ENCODE data around the gene IDH3B.

Gene IDH3B

DNA sequence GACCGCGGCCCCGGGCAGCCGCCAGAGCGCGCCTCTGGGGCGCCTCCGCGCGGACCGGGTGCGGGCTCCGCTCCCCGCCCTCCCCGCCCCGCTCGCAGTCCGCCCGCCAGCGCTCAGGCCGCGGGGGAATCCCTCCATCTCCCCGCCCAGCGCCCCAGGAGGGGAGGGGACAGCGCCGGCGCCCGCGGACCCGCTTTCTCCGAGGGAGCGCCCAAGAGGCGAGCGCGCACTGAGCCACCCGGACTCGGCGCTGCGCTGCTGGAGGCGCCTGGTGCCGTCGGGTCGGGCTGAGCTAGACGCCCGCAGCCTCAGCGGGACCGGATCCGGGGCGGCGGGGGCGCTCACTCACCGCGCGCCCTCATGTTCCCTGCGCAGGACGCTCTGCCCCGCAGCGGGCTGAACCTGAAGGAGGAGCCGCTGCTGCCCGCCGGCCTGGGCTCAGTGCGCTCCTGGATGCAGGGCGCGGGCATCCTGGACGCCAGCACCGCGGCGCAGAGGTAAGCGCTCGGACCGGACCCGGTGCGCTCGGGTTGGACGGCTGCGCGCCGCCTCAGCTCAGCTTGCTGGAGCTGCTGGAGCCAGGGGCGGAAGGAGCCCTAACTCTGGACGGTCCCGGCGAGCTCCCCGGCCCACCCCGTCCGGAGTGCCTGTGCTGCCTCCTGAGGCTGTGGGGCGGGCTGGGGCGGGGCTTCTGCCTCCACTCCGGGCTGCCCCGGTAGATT lies 29.4 kb upstream of the IDH3B start:
- no peaks in the 10 kb centered on the region for H4K20me1 ChIP-seq (ENCODE audit: insufficient read depth, low read length)
- H2AFZ ChIP-seq (ENCODE audit: low read length): no peak overlapping the region
- H3F3A ChIP-seq (ENCODE audit: insufficient read depth, low read length): peaks cover 7% of the 10 kb centered on the region; the same call in 1 of the 2 replicates
- no peaks in the 10 kb centered on the region for H3K4me1 ChIP-seq (ENCODE audit: low read length)
- peaks cover 10% of the 10 kb centered on the region for H3K27me3 ChIP-seq (replicated peaks; ENCODE audit: insufficient read depth, low read length)
- no peak for TF ChIP-seq EZH2 (optimal IDR thresholded peaks at IDR 0.05; ENCODE audit: low read depth, low read length)
- TF ChIP-seq, protein P1, sequence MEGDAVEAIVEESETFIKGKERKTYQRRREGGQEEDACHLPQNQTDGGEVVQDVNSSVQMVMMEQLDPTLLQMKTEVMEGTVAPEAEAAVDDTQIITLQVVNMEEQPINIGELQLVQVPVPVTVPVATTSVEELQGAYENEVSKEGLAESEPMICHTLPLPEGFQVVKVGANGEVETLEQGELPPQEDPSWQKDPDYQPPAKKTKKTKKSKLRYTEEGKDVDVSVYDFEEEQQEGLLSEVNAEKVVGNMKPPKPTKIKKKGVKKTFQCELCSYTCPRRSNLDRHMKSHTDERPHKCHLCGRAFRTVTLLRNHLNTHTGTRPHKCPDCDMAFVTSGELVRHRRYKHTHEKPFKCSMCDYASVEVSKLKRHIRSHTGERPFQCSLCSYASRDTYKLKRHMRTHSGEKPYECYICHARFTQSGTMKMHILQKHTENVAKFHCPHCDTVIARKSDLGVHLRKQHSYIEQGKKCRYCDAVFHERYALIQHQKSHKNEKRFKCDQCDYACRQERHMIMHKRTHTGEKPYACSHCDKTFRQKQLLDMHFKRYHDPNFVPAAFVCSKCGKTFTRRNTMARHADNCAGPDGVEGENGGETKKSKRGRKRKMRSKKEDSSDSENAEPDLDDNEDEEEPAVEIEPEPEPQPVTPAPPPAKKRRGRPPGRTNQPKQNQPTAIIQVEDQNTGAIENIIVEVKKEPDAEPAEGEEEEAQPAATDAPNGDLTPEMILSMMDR (IDR thresholded peaks at IDR 0.05; ENCODE audit: low read length): no peak
- no peak overlapping the region for H3K9ac ChIP-seq (ENCODE audit: low read length)
- H3K4me2 ChIP-seq (ENCODE audit: low read depth, low read length): peak overlapping the region; percentile 41
- H3K4me3 ChIP-seq (ENCODE audit: low read length): peak overlapping the region; percentile 29; the same call in 1 of the 2 replicates
- no peak overlapping the region for H3K27ac ChIP-seq (ENCODE audit: low read length)
- DNase-seq: peak; percentile 30
- H3K9me2 ChIP-seq (replicated peaks; ENCODE audit: insufficient read depth, low read length): no peaks in the 10 kb centered on the region
- H3K79me2 ChIP-seq (ENCODE audit: low read length): no peaks in the 10 kb centered on the region
- no peaks in the 10 kb centered on the region for H3K36me3 ChIP-seq (replicated peaks; ENCODE audit: insufficient read depth, low read length)
- H3K9me3 ChIP-seq (replicated peaks; ENCODE audit: insufficient read depth, low read length): no peaks in the 10 kb centered on the region

DNA sequence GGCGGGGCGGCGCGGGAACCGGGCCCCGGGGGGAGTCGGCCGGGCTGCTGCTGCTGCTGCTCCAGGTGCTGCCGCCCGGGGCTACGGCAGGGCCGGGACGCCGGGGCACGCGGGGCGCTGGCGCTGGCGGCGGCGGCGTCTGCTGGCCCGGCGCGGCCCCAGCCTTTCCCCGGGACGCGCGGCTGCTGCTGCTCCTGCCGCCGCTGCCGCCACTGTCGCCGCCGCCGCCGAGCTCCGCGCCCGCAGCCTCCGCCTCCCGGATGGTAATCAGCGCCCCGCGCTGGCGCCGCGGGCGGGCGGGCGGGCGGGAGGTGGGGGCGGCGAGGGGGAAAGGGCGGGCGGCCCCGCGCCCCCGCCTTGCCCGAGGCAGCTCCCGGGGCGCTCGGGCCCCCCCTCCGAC lies 28.9 kb upstream of the IDH3B start:
- Histone ChIP-seq H3K79me2 (ENCODE audit: low read length) (no peaks in the 10 kb centered on the region), H3K4me2 (ENCODE audit: low read depth, low read length) (no peak overlapping the region), H3K36me3 (replicated peaks; ENCODE audit: insufficient read depth, low read length) (no peaks in the 10 kb centered on the region), H3K4me3 (ENCODE audit: low read length) (no peak overlapping the region), H3K27me3 (replicated peaks; ENCODE audit: insufficient read depth, low read length) (peaks cover 10% of the 10 kb centered on the region), H4K20me1 (ENCODE audit: insufficient read depth, low read length) (no peaks in the 10 kb centered on the region), H2AFZ (ENCODE audit: low read length) (no peak overlapping the region), H3K9ac (ENCODE audit: low read length) (no peak overlapping the region), H3K9me3 (replicated peaks; ENCODE audit: insufficient read depth, low read length) (no peaks in the 10 kb centered on the region), H3F3A (ENCODE audit: insufficient read depth, low read length) (peaks cover 7% of the 10 kb centered on the region; the same call in 1 of the 2 replicates), H3K9me2 (replicated peaks; ENCODE audit: insufficient read depth, low read length) (no peaks in the 10 kb centered on the region), H3K4me1 (ENCODE audit: low read length) (no peaks in the 10 kb centered on the region), H3K27ac (ENCODE audit: low read length) (no peak overlapping the region)
- TF ChIP-seq EZH2 (optimal IDR thresholded peaks at IDR 0.05; ENCODE audit: low read depth, low read length): no peak
- TF ChIP-seq, protein P1 (IDR thresholded peaks at IDR 0.05; ENCODE audit: low read length): no peak
- TF ChIP-seq EZH2phosphoT487 (IDR thresholded peaks at IDR 0.05; ENCODE audit: low read length): no peak
- DNase-seq: no peak

DNA sequence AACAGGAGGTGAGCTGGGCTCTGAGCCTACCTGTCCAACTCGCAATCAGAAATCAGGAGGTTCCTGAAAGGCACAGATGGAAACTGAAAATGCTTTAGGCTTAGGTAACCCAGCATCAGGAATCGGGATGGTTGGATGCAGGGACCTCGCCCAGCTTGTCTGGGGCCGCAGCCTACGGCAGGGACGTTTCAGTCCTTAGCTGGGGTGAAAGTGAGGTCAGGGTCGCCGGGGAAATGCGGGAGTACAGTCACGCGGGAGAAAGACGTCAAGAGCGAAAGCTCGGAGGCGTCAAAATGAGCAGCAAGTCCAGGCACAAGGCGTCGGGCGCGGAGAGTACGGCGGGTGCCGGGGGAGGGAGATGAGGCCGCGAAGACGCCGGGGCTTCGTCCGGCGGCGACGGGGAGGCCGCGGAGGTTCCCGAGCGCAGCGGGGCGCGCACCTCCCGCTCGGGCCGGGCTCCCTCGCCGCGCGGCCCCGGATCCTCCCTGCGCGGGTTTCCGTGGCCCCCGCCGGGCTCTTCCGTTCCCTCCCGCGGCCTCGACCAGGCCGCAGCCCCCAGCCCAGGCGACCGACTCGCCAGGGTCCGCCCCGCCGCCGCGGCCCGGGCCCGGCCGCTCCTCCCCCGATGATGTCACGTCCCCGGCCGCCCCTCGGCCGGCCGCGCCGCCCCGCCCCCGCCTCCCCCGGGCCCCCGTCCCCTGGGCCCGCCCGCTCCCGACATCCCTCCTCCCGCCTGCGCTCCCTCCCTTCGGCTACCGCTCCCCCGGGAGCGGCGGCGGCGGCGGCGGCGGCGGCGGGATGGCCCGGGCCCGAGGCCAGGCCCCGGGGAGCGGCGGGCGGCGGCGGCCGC lies 28.2 kb upstream of the IDH3B start, which contains the start of gene EBF4:
Gene EBF4 (plus strand): TSS at position 745 of the 850 bp plus-strand sequence. CDS start 866 bp downstream, outside the sequence.
- Histone ChIP-seq H3K4me2 (ENCODE audit: low read depth, low read length) (peak within 1 kb of the TSS; percentile 41), H4K20me1 (ENCODE audit: insufficient read depth, low read length) (no peaks in the 10 kb centered on the region), H3K9ac (ENCODE audit: low read length) (no peak within 1 kb of the TSS), H3K9me3 (replicated peaks; ENCODE audit: insufficient read depth, low read length) (no peaks in the 10 kb centered on the region), H3K9me2 (replicated peaks; ENCODE audit: insufficient read depth, low read length) (no peaks in the 10 kb centered on the region), H3K36me3 (replicated peaks; ENCODE audit: insufficient read depth, low read length) (no peaks in the 10 kb centered on the region), H3K27ac (ENCODE audit: low read length) (no peak within 1 kb of the TSS), H3K4me1 (ENCODE audit: low read length) (no peaks in the 10 kb centered on the region; the same call in 1 of the 2 replicates), H2AFZ (ENCODE audit: low read length) (no peak within 1 kb of the TSS), H3K79me2 (ENCODE audit: low read length) (no peaks in the 10 kb centered on the region), H3F3A (ENCODE audit: insufficient read depth, low read length) (peaks cover 7% of the 10 kb centered on the region; the same call in 1 of the 2 replicates), H3K27me3 (replicated peaks; ENCODE audit: insufficient read depth, low read length) (peaks cover 10% of the 10 kb centered on the region), H3K4me3 (ENCODE audit: low read length) (peak within 1 kb of the TSS; percentile 29; the same call in 1 of the 2 replicates)
- peak; percentile 17 for DNase-seq
- TF ChIP-seq EZH2 (optimal IDR thresholded peaks at IDR 0.05; ENCODE audit: low read depth, low read length) (no peak), EZH2phosphoT487 (IDR thresholded peaks at IDR 0.05; ENCODE audit: low read length) (no peak)
- TF ChIP-seq, protein P1 (IDR thresholded peaks at IDR 0.05; ENCODE audit: low read length): no peak

Measured in MM.1S (cell line).